ENCODE measurements around the gene TMEM43. TPM values are rescaled to one million over a fixed set of nuclear protein-coding genes. Genes with fewer than 3 reads are reported as not detected.

The TMEM43 gene, protein sequence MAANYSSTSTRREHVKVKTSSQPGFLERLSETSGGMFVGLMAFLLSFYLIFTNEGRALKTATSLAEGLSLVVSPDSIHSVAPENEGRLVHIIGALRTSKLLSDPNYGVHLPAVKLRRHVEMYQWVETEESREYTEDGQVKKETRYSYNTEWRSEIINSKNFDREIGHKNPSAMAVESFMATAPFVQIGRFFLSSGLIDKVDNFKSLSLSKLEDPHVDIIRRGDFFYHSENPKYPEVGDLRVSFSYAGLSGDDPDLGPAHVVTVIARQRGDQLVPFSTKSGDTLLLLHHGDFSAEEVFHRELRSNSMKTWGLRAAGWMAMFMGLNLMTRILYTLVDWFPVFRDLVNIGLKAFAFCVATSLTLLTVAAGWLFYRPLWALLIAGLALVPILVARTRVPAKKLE
- total RNA-seq (2013; cell fraction: nucleolus; rRNA removed): 42.4 and 44.7 TPM in 2 replicates
- total RNA-seq (2014; rRNA removed): 23.0 and 25.0 TPM in 2 replicates
- total RNA-seq (2014; rRNA removed; fragmentation: Illumina TruSeq; extraction: Trizol): 15.4 and 15.7 TPM in 2 replicates
- 18.0 and 18.7 TPM in 2 replicates for total RNA-seq (2021)
- 16.0 TPM for polyA plus RNA-seq (2011; ENCODE audit: low read depth)
- 29.9 and 33.0 TPM in 2 replicates for polyA plus RNA-seq (2011; rRNA removed)
- polyA plus RNA-seq (2011; cell fraction: cytosol; rRNA removed): 32.7 and 35.3 TPM in 2 replicates
- 51.6 and 60.7 TPM in 2 replicates for polyA plus RNA-seq (2011; cell fraction: nucleus; rRNA removed)
- polyA plus RNA-seq (2012): 20.2 and 24.7 TPM in 2 replicates
- 16.9 and 17.5 TPM in 2 replicates for polyA plus RNA-seq (2014; fragmentation: Illumina TruSeq; extraction: Trizol)
- polyA plus RNA-seq (2014; fragmentation: Nextera tagmentation; extraction: Ambion mirVana): 1 to 10 TPM; 7.2 to 7.6 TPM
- 17.1 and 18.3 TPM in 2 replicates for polyA plus RNA-seq (2014; rRNA removed)
- 10 to 100 TPM; 22.3 to 24.4 TPM for polyA plus RNA-seq (2016; fragmentation: Nextera tagmentation; extraction: Ambion mirVana)
- 25.4 and 32.7 TPM in 2 replicates for polyA minus RNA-seq (2011; rRNA and poly(A)+ RNA removed)
- 9.8 and 12.2 TPM in 2 replicates for polyA minus RNA-seq (2011; cell fraction: cytosol; rRNA and poly(A)+ RNA removed)
- 8.2 and 12.2 TPM in 2 replicates for polyA minus RNA-seq (2011; cell fraction: nucleus; rRNA and poly(A)+ RNA removed)
- percentile 78 among the genes with signal in this experiment for Bru-seq, nascent RNA
- BruChase-seq, experiment 1, labeled RNA remaining after a 6-hour chase: percentile 91 among the genes with signal in this experiment
- BruChase-seq, experiment 2, labeled RNA remaining after a 2-hour chase: percentile 90 among the genes with signal in this experiment
- long read RNA-seq, experiment 1, transcript TMEM43-201 (12 exons, 3,341 nt): major isoform, 19 of 27 reads
- long read RNA-seq, experiment 1, partial matches to known transcripts: 3 of 27 reads
- long read RNA-seq, experiment 1, other reads (novel, unspliced or antisense): 5 of 27 reads
- long read RNA-seq, experiment 2, transcript TMEM43-201 (12 exons, 3,341 nt): major isoform, 89 of 102 reads
- long read RNA-seq, experiment 2, partial matches to known transcripts: 6 of 102 reads
- long read RNA-seq, experiment 2, other reads (novel, unspliced or antisense): 7 of 102 reads

DNA sequence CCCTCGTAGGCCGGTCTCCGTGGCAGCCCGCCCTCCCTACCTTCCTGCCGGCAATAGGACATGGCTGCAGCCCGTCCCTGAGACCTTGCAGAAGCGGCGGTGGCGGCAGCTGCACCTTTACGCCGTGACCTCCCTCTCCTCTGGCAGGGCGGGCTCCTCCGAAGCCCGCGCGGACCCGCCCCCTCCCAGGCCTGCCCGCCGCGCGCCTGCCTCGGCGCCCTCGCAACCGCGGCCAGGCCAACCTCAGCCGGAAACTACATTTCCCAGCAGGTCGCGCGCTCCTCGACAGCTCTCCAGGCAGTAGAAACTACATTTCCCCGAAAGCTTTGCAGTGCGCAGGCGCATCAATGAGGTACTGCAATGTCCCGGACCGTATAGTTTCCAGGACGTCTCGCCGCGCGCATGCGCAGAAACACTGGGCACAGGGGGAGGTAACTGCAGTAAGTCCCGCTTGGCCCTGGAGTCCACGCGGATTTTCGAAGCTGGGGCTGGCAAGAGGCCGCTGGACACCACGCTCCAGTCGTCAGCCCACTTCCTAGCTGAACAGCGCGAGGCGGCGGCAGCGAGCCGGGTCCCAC lies at the start of gene TMEM43, which contains the start of gene CHCHD4:
TMEM43 (plus strand) TSS at position 438 of the 578 bp plus-strand sequence. CDS start 142 bp downstream, outside the sequence.
CHCHD4 (minus strand) TSS at position 256 of the 578 bp plus-strand sequence; CDS start at position 62, 194 bp downstream.
- POLR2A ChIA-PET: interaction anchor here (1.0 to 3.6 kb wide), 6 partner anchors 9 to 704 kb away, joined by 3 to 42 read pairs (median 7); partner anchors contain the start of genes LSM3, NUP210 and XPC
- H3K36me3 ChIP-seq (ENCODE audit: control insufficient read depth in 2 of 2, insufficient read depth in 2 of 2, low read length in 1 of 2): peaks cover 0 to 16% of the 10 kb centered on the region in 2 experiments; a peak in 2 of 4 replicates
- in situ Hi-C loops (cut with MboI): no loop called here
- H3K4me3 ChIP-seq: peak within 1 kb of the TSS; percentile 93
- no peaks in the 10 kb centered on the region for H3K9me3 ChIP-seq (replicated peaks; ENCODE audit: control insufficient read depth, insufficient read depth, low read length)
- peak; percentile 99 for FAIRE-seq
- H3K4me1 ChIP-seq (ENCODE audit: control insufficient read depth, insufficient read depth, low read length): peaks cover 8% of the 10 kb centered on the region
- peak within 1 kb of the TSS; percentile 95 for H3K4me2 ChIP-seq (ENCODE audit: control insufficient read depth, insufficient read depth)
- WGBS (ENCODE audit: insufficient coverage, insufficient replicate concordance, low lambda C conversion rate, missing lambda C conversion rate): 2% methylated on average over 45 of the region's 55 CpGs
- no peaks in the 10 kb centered on the region; the same call in 1 of the 2 replicates for H4K20me1 ChIP-seq (ENCODE audit: control insufficient read depth, insufficient read depth)
- SMC1A ChIA-PET (ENCODE audit: uncharacterized antibody, unreplicated experiment): interaction anchor here (1.0 to 2.2 kb wide), 4 partner anchors 54 to 228 kb away, joined by 3 to 10 read pairs (median 6); partner anchors contain the start of genes LSM3 and XPC
- ATAC-seq: peak; percentile 90
- H3K27ac ChIP-seq (ENCODE audit: control insufficient read depth, insufficient read depth): peak within 1 kb of the TSS; percentile 81
- peak within 1 kb of the TSS; percentile 76 for H3K9ac ChIP-seq (ENCODE audit: control insufficient read depth, insufficient read depth, low read length)
- BruUV-seq (replicated peaks): no TSS peak
- H2AFZ ChIP-seq (ENCODE audit: control insufficient read depth, low read depth, low read length): peak within 1 kb of the TSS; percentile 89
- RAD21 ChIA-PET (ENCODE audit: unreplicated experiment): interaction anchor here (1.9 to 3.6 kb wide), 3 partner anchors 20 to 228 kb away, joined by 8 to 27 read pairs (median 11); partner anchors contain the start of genes LSM3 and XPC
- peaks cover 55% of the 10 kb centered on the region for H3K79me2 ChIP-seq (ENCODE audit: control insufficient read depth, insufficient read depth, low read length)
- intact Hi-C loops (cut with micrococcal nuclease; ENCODE audit: unreplicated experiment): loop anchor here (1.0 to 5.0 kb wide), 2 partner anchors 54 to 227 kb away; partner anchors contain the start of genes LSM3 and XPC
- DNase-seq (ENCODE audit: low read depth, low spot score): peak; percentile 95
- CTCF ChIA-PET: interaction anchor here (1.1 to 3.0 kb wide), 5 partner anchors 11 to 228 kb away, joined by 3 to 9 read pairs (median 7); partner anchors contain the start of genes LSM3 and XPC
- no peaks in the 10 kb centered on the region for H3K27me3 ChIP-seq (replicated peaks in 1 of 2; ENCODE audit: control insufficient read depth in 2 of 2, insufficient read depth in 2 of 2, low read length in 1 of 2)
- TF ChIP-seq, protein P1, sequence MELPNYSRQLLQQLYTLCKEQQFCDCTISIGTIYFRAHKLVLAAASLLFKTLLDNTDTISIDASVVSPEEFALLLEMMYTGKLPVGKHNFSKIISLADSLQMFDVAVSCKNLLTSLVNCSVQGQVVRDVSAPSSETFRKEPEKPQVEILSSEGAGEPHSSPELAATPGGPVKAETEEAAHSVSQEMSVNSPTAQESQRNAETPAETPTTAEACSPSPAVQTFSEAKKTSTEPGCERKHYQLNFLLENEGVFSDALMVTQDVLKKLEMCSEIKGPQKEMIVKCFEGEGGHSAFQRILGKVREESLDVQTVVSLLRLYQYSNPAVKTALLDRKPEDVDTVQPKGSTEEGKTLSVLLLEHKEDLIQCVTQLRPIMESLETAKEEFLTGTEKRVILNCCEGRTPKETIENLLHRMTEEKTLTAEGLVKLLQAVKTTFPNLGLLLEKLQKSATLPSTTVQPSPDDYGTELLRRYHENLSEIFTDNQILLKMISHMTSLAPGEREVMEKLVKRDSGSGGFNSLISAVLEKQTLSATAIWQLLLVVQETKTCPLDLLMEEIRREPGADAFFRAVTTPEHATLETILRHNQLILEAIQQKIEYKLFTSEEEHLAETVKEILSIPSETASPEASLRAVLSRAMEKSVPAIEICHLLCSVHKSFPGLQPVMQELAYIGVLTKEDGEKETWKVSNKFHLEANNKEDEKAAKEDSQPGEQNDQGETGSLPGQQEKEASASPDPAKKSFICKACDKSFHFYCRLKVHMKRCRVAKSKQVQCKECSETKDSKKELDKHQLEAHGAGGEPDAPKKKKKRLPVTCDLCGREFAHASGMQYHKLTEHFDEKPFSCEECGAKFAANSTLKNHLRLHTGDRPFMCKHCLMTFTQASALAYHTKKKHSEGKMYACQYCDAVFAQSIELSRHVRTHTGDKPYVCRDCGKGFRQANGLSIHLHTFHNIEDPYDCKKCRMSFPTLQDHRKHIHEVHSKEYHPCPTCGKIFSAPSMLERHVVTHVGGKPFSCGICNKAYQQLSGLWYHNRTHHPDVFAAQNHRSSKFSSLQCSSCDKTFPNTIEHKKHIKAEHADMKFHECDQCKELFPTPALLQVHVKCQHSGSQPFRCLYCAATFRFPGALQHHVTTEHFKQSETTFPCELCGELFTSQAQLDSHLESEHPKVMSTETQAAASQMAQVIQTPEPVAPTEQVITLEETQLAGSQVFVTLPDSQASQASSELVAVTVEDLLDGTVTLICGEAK (IDR thresholded peaks at IDR 0.05; ENCODE audit: borderline replicate concordance): 0 out of 2 replicates have a peak, but pooled peaks have one; percentile 11
- TF ChIP-seq ZSCAN29 (IDR thresholded peaks at IDR 0.05): 0 out of 2 replicates have a peak, but pooled peaks have one; percentile 11
- peak; percentile 66; the same call in 1 of the 2 replicates for TF ChIP-seq DPF2 (IDR thresholded peaks at IDR 0.05)
- TF ChIP-seq POLR2AphosphoS5 (IDR thresholded peaks at IDR 0.05; ENCODE audit: low read length): peak; percentile 59; the same call in 1 of the 2 replicates
- TF ChIP-seq SIX5 (IDR thresholded peaks at IDR 0.05; ENCODE audit: low read depth, low read length, severe bottlenecking): peak; percentile 99
- TF ChIP-seq TAF1 (IDR thresholded peaks at IDR 0.05; ENCODE audit: borderline replicate concordance, low read depth, low read length): 0 out of 2 replicates have a peak, but pooled peaks have one; percentile 40
- peak; percentile 79 for TF ChIP-seq POLR2A (IDR thresholded peaks at IDR 0.05; ENCODE audit: low read depth, low read length)
- TF ChIP-seq BCL11A (IDR thresholded peaks at IDR 0.05; ENCODE audit: low read depth, low read length): no peak
- TF ChIP-seq RB1 (IDR thresholded peaks at IDR 0.05; ENCODE audit: borderline replicate concordance): peak; percentile 9; the same call in 1 of the 2 replicates
- TF ChIP-seq STAT3 (IDR thresholded peaks at IDR 0.05; ENCODE audit: low read depth, low read length): no peak
- TF ChIP-seq LARP7 (IDR thresholded peaks at IDR 0.05): peak; percentile 75; the same call in 1 of the 2 replicates
- no peak for TF ChIP-seq RAD51 (IDR thresholded peaks at IDR 0.05)
- no peak for TF ChIP-seq BMI1 (IDR thresholded peaks at IDR 0.05; ENCODE audit: borderline replicate concordance)
- TF ChIP-seq RELA (IDR thresholded peaks at IDR 0.05; ENCODE audit: borderline replicate concordance, partially characterized antibody): peak; percentile 5
- TF ChIP-seq IKZF1 (conservative IDR thresholded peaks at IDR 0.05): peak; percentile 100
